OCI-LY3 (cell line): Measurements from ENCODE around the gene EGFLAM.

Experiments
- H2AFZ ChIP-seq: fragments of 200-600, 300-600 bp; shearing (Covaris generic); 2 replicates; pipeline ENCODE4 v1.6.0; 2014; ENCODE audit warnings: antibody characterized with exemption, low read depth, low read length
- H3K27ac ChIP-seq: fragments of 200-600, 300-600 bp; sonication (generic); 2 replicates; pipeline ENCODE4 v1.5.1; 2014; ENCODE audit warnings: mild to moderate bottlenecking, low read length, moderate library complexity, mixed read lengths
- H3K27me3 ChIP-seq: fragments of 200-600, 300-600 bp; sonication (generic); 2 replicates; pipeline ENCODE4 v1.6.1; 2014; ENCODE audit warnings: low read depth, low read length, mixed read lengths
- H3K36me3 ChIP-seq: fragments of 200-600, 300-600 bp; sonication (generic); replicated peaks from 2 replicates; pipeline ENCODE3; 2014; ENCODE audit warnings: low read depth, low read length, mixed read lengths
- H3K4me1 ChIP-seq: fragments of 300-600, 200-600 bp; sonication (generic); 2 replicates; pipeline ENCODE4 v1.6.1; 2014; ENCODE audit warnings: low read length, mixed read lengths
- H3K4me2 ChIP-seq: fragments of 200-600, 300-600 bp; sonication (generic); 2 replicates; pipeline ENCODE4 v1.6.1; 2014; ENCODE audit warnings: low read length, mixed read lengths
- H3K4me3 ChIP-seq: fragments of 300-600, 200-600 bp; sonication (generic); 2 replicates; pipeline ENCODE4 v1.5.1; 2014; ENCODE audit warnings: antibody characterized with exemption, mild to moderate bottlenecking, low read length, moderate library complexity
- H3K79me2 ChIP-seq: fragments of 300-600, 200-600 bp; shearing (Covaris generic); 2 replicates; pipeline ENCODE4 v1.6.1; 2014; ENCODE audit warnings: mild to moderate bottlenecking, low read length, mixed read lengths
- H3K9ac ChIP-seq: fragments of 300-600, 200-600 bp; shearing (Covaris generic); 2 replicates; pipeline ENCODE4 v1.6.0; 2014; ENCODE audit warnings: mild to moderate bottlenecking, low read length, moderate library complexity
- H3K9me3 ChIP-seq: fragments of 200-600, 300-600 bp; shearing (Covaris generic); 2 replicates; pipeline ENCODE4 v1.6.1; 2014; ENCODE audit warnings: low read length, mixed read lengths; ENCODE audit not compliant: insufficient read depth
- H4K20me1 ChIP-seq: fragments of 200-600, 300-600 bp; sonication (generic); 2 replicates; pipeline ENCODE4 v1.6.1; 2016; ENCODE audit warnings: low read length, mixed read lengths; ENCODE audit not compliant: insufficient read depth
- CTCF ChIP-seq: fragments of 200-600, 300-600 bp; sonication (generic); IDR thresholded peaks from 2 replicates; pipeline ENCODE4 v1.5.1; 2014; ENCODE audit warnings: antibody characterized with exemption, low read length, low read depth
- EZH2phosphoT487 ChIP-seq: fragments of 200-600 bp; shearing (Covaris generic); IDR thresholded peaks from 2 replicates; pipeline ENCODE4 v1.6.1; 2018; ENCODE audit warnings: antibody characterized with exemption, mixed run types, low read depth

Gene EGFLAM

GRCh38 chr5:38456657-38457399, 198.5 kb downstream of the EGFLAM start:
- Histone ChIP-seq H3K36me3 (no peaks in the 10 kb centered on the region), H3K27me3 (peaks cover 82% of the 10 kb centered on the region), H3K9me3 (no peaks in the 10 kb centered on the region), H3K79me2 (no peaks in the 10 kb centered on the region), H3K4me2 (no peak overlapping the region), H3K4me3 (no peak overlapping the region), H3K27ac (no peak overlapping the region), H3K4me1 (peaks cover 8% of the 10 kb centered on the region), H4K20me1 (peaks cover 51% of the 10 kb centered on the region), H2AFZ (no peak overlapping the region), H3K9ac (no peak overlapping the region)
- TF ChIP-seq EZH2phosphoT487 (no peak), CTCF (no peak)

GRCh38 chr5:38458174-38458573, 199.8 kb downstream of the EGFLAM start:
- no peak overlapping the region for H3K4me2 ChIP-seq
- TF ChIP-seq EZH2phosphoT487 = no peak
- TF ChIP-seq CTCF = no peak

GRCh38 chr5:38462976-38463633, 204.7 kb downstream of the EGFLAM start:
- H3K4me2 ChIP-seq = no peak overlapping the region
- no peak overlapping the region for H3K4me3 ChIP-seq
- H4K20me1 ChIP-seq = peaks cover 11% of the 10 kb centered on the region; the same call in 1 of the 2 replicates
- H2AFZ ChIP-seq = no peak overlapping the region
- no peaks in the 10 kb centered on the region for H3K9me3 ChIP-seq
- TF ChIP-seq EZH2phosphoT487 = no peak
- TF ChIP-seq CTCF = no peak
- no peaks in the 10 kb centered on the region for H3K4me1 ChIP-seq
- H3K36me3 ChIP-seq = no peaks in the 10 kb centered on the region
- H3K9ac ChIP-seq = no peak overlapping the region
- H3K27me3 ChIP-seq = peaks cover 68% of the 10 kb centered on the region
- no peak overlapping the region for H3K27ac ChIP-seq
- no peaks in the 10 kb centered on the region for H3K79me2 ChIP-seq

More at GRCh38 chr5:38458174-38458573, 199.8 kb downstream of the EGFLAM start:
- Histone ChIP-seq H3K9ac (no peak overlapping the region), H4K20me1 (peaks cover 39% of the 10 kb centered on the region), H3K27ac (no peak overlapping the region), H2AFZ (no peak overlapping the region), H3K4me3 (no peak overlapping the region), H3K4me1 (peaks cover 7% of the 10 kb centered on the region), H3K27me3 (peaks cover 79% of the 10 kb centered on the region), H3K36me3 (no peaks in the 10 kb centered on the region), H3K9me3 (no peaks in the 10 kb centered on the region), H3K79me2 (no peaks in the 10 kb centered on the region)

GRCh38 chr5:38463634-38464521, 205.5 kb downstream of the EGFLAM start:
- TF ChIP-seq CTCF = no peak
- no peak for TF ChIP-seq EZH2phosphoT487
- H3K9ac ChIP-seq = no peak overlapping the region
- H3K27me3 ChIP-seq = peaks cover 60% of the 10 kb centered on the region
- H3K9me3 ChIP-seq = no peaks in the 10 kb centered on the region
- no peak overlapping the region for H3K4me3 ChIP-seq
- no peak overlapping the region for H3K4me2 ChIP-seq
- no peaks in the 10 kb centered on the region for H3K36me3 ChIP-seq
- no peaks in the 10 kb centered on the region for H3K4me1 ChIP-seq
- no peak overlapping the region for H3K27ac ChIP-seq
- H4K20me1 ChIP-seq = peaks cover 17% of the 10 kb centered on the region; the same call in 1 of the 2 replicates
- no peak overlapping the region for H2AFZ ChIP-seq
- H3K79me2 ChIP-seq = no peaks in the 10 kb centered on the region
